Activated naive CD8-positive, alpha-beta T cell treated with anti-CD3 and anti-CD28 coated beads for 36 hours (primary cell): ENCODE measurements around the gene TBL1XR1. TPM values are rescaled to one million over a fixed set of nuclear protein-coding genes. Genes with fewer than 3 reads are reported as not detected.
A peak's percentile ranks its signal among the peaks of the same experiment; 100 is the strongest.
"Not testable (repeated sequence)": the region's sequence is repeated elsewhere in the genome, so short reads cannot be mapped to it uniquely, and the experiment has no call there.

Source experiments
- DNase-seq: peaks from one replicate; pipeline ENCODE4 v3.0.0; 2021
- H3K27ac Mint-ChIP-seq: one replicate; pipeline ENCODE4 v1.8.0; 2022; ENCODE audit warnings: mild to moderate bottlenecking, moderate library complexity, mixed read lengths
- H3K27me3 Mint-ChIP-seq: one replicate; pipeline ENCODE4 v1.8.0; 2022; ENCODE audit warnings: mild to moderate bottlenecking, mixed read lengths
- H3K36me3 Mint-ChIP-seq: one replicate; pipeline ENCODE4 v1.8.0; 2021; ENCODE audit warnings: mild to moderate bottlenecking, mixed read lengths
- H3K4me1 Mint-ChIP-seq: one replicate; pipeline ENCODE4 v1.8.0; 2021; ENCODE audit warnings: mixed read lengths
- H3K4me3 Mint-ChIP-seq: one replicate; pipeline ENCODE4 v1.8.0; 2022; ENCODE audit warnings: mild to moderate bottlenecking, moderate library complexity, mixed read lengths
- H3K9me3 Mint-ChIP-seq: one replicate; pipeline ENCODE4 v1.8.0; 2022; ENCODE audit warnings: mixed read lengths
- total RNA-seq, 2 experiments: library from RNA; stranded (reverse); gene quantifications; one replicate each; pipeline ENCODE4 v1.2.3, GENCODE V29; 2021

TBL1XR1 gene
- total RNA-seq, 2 experiments from 2014 or later, result 204 to 227 TPM

DNA sequence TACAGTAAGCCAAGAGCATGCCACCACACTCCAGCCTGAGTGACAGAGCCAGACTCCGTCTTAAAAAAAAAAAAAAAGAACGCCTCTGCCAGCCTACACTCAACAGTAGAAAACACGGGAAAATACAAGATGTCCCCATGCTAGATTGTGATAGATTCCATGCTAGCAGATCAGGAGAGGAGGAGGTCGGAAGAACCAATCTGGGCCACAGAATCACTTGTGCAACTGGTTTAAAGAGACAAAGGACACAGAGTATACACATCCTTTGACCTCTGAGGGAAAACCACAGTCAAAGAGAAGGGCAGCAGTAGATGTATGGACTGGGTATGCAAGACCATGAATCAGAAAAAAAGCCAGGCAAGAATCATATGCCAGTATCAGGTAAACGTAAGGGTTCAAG is 15.9 kb downstream of the TBL1XR1 start:
- H3K4me3 Mint-ChIP-seq, result no peak overlapping the region
- H3K4me1 Mint-ChIP-seq, result peaks cover 60% of the 10 kb centered on the region
- H3K9me3 Mint-ChIP-seq, result peaks cover 5% of the 10 kb centered on the region
- H3K27me3 Mint-ChIP-seq, result no peaks in the 10 kb centered on the region
- peaks cover 60% of the 10 kb centered on the region for H3K36me3 Mint-ChIP-seq
- DNase-seq, result no peak
- no peak overlapping the region for H3K27ac Mint-ChIP-seq

DNA sequence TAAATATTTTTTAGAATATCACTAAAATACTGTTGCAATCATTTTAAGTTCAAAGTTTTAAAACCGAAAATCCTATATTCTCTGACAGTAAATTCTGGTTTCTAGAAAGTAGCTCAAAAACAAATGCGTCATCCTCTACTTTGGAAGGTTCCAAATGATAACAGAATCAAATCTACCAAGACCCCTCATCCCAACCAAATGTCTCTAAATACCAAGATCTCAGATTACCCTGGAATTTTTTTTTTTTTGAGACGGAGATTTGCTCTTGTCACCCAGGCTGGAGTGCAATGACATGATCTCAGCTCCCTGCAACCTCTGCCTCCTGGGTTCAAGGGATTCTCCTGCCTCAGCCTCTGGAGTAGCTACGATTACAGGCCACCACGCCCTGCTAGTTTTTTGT is 16.8 kb downstream of the TBL1XR1 start:
- Mint-ChIP-seq H3K36me3 (peaks cover 59% of the 10 kb centered on the region), H3K9me3 (peaks cover 5% of the 10 kb centered on the region), H3K27ac (peak overlapping the region; percentile 9), H3K4me1 (peaks cover 55% of the 10 kb centered on the region), H3K4me3 (no peak overlapping the region), H3K27me3 (no peaks in the 10 kb centered on the region)
- DNase-seq, result no peak

DNA sequence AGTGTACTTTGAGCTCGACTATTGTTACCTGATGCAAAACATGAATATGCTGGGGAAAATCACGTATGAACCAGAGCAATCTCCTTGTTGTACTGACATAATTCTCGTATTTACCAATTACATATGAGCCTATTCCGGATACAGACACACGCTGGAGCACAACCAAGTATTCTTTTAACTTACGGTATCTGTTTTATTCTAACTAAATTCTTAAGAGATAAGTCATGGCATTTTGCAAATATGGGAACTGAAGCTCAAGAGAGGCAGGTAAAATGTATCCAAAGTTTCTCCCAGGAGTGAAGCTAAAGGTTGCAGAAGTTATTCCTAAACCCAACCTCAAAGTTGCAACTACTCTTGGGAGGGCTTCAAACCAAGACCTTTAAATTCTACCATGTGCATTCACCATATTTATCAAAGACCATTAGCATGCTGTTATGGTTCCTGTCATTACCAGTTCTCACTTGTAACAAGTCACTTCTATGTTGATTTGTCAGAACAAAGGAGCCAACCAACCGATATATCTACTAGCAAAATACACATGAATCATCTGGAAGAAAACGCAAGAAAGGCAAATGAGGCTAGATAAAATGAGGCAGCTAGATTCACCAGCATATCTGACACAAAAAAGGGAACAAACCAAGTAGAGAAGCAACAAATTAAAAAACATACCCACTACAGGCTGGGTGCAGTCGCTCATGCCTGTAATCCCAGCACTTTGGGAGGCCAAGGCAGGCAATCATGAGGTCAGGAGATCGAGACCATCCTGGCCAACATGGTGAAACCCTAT is 17.8 kb downstream of the TBL1XR1 start:
- DNase-seq, result no peak
- no peak overlapping the region for H3K4me3 Mint-ChIP-seq

DNA sequence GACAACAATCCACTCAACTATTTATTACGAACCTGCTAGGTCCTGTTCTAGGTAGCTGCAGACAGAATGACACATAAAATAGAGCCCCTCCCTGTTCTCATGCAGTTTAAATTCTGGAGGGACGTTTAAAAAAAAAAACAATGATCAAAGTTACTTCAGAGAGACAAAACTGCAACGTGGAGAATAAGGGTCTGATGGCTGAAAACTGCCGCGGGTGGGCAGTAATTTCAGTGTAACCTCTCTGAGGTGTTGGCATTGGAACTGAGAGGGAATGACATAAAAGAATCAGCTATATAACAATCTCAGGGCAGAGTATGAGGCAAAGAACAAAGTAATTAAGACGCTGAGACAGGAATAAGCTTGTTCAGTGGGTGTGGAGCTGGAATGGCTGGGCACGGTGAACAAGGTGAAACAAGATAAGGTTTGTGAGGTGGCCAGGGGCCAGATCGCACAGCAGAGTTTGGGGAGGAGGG is 19.5 kb downstream of the TBL1XR1 start:
- H3K4me3 Mint-ChIP-seq, result no peak overlapping the region
- peaks cover 5% of the 10 kb centered on the region for H3K9me3 Mint-ChIP-seq
- peaks cover 53% of the 10 kb centered on the region for H3K4me1 Mint-ChIP-seq
- peaks cover 55% of the 10 kb centered on the region for H3K36me3 Mint-ChIP-seq
- H3K27me3 Mint-ChIP-seq, result no peaks in the 10 kb centered on the region
- no peak for DNase-seq
- H3K27ac Mint-ChIP-seq, result peak overlapping the region; percentile 55

More for the DNA sequence above, 17.8 kb downstream of the TBL1XR1 start:
- Mint-ChIP-seq H3K36me3 (peaks cover 53% of the 10 kb centered on the region), H3K9me3 (peaks cover 5% of the 10 kb centered on the region), H3K4me1 (peaks cover 53% of the 10 kb centered on the region), H3K27ac (no peak overlapping the region), H3K27me3 (no peaks in the 10 kb centered on the region)

DNA sequence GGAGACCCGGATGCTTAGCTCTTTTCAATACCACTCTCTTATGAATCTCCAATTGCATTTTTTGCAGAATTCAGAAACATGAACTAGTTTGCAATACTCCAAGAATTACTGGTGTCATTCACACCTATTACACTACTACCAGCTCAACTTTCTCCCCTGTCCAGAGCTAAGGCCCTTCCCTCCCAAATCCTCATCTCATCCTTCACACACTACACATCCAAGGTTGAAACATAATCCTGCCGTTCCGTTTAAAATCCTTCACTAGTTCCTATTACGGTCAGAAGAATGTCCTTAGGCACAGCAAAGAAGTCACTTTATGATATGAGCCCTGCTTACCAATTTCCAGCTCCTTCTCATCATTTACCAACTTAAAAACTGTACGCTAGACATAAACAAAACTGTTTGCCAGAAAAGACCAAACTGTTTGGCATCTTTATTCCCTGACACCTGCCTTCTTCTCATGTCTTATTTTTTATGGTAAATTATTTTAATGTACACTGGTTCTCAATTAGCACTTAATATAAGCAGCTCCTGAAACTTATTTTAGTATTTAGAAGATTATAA is 22.6 kb downstream of the TBL1XR1 start:
- no peak overlapping the region for H3K4me3 Mint-ChIP-seq
- H3K4me1 Mint-ChIP-seq, result peaks cover 45% of the 10 kb centered on the region
- H3K9me3 Mint-ChIP-seq, result peaks cover 4% of the 10 kb centered on the region
- no peaks in the 10 kb centered on the region for H3K27me3 Mint-ChIP-seq
- no peak for DNase-seq
- no peak overlapping the region for H3K27ac Mint-ChIP-seq
- H3K36me3 Mint-ChIP-seq, result peaks cover 61% of the 10 kb centered on the region

DNA sequence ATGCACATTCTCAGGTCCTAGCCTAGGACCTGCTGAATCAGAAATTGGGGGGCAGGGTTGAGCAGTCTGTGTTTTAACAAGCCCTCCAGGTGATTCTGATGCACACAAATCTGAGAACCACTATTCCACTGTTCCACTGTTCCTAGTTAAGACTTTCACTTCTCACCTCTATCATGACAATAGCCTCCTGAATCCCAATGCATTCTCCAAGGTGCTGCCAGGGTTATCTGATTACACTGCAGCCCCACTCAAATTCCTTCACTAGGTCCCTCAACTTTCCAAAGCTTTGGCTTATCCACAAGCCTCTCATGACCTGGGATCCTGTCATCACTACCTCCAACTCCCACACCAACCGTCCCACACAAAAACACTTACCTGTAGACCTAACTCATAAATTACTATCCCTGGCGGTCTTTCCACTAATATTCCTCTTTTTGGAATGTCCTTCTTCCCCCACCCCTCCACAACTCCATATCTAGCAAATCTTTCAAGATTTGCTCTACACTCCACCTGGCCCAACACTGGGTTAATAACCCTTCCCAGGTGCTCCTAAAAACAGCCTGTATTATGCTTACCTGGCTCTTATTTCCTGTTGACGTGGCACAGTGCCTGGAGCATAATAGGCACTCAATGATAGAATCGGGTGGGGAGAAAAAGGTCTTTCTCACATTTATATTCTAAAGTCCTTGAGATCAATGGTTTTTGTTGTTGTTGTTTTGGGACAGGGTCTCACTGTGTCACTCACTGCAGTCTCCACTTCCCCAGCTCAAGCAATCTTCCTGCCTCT is 27.2 kb downstream of the TBL1XR1 start:
- peaks cover 57% of the 10 kb centered on the region for H3K4me1 Mint-ChIP-seq
- no peak overlapping the region for H3K4me3 Mint-ChIP-seq
- H3K9me3 Mint-ChIP-seq, result peaks cover 16% of the 10 kb centered on the region
- DNase-seq, result no peak
- H3K27ac Mint-ChIP-seq, result no peak overlapping the region
- H3K27me3 Mint-ChIP-seq, result no peaks in the 10 kb centered on the region
- H3K36me3 Mint-ChIP-seq, result peaks cover 59% of the 10 kb centered on the region

DNA sequence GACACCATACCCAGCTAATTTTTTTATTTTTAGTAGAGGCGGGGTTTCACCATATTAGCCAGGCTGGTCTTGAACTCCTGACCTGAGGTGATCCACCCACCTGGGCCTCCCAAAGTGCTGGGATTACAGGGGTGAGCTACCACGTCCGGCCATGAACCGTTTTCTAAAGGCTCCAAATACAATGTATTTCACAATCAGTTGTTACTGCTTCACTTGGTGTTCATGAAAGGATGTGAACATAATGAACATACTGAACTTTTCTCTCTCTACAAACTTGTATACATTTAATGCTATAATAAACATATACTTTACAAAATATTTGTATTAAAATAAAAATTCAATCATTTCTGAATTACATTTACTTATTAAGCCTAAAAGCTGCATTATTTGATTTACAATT is 28.9 kb downstream of the TBL1XR1 start:
- Mint-ChIP-seq H3K36me3 (peaks cover 70% of the 10 kb centered on the region), H3K9me3 (peaks cover 21% of the 10 kb centered on the region), H3K27me3 (no peaks in the 10 kb centered on the region), H3K27ac (no peak overlapping the region), H3K4me1 (peaks cover 58% of the 10 kb centered on the region), H3K4me3 (no peak overlapping the region)
- DNase-seq, result no peak

DNA sequence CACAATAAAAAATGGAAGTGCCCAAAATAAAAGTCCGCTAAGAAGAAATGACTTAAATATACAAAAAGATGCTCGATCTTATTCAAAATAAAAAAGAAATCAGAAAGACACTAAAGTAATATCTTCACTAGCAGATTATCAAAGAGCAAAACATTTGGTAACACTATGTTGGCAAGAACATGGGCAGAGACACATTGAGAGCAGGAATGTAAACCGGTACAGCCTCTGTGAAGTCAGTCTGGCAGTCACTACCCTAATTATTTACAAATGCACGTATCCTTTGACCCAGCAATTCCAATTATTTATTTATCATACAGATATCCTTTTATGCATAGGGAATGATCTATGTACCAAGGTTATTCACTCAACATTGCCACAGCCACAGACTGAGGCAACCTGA is 34.5 kb downstream of the TBL1XR1 start:
- Mint-ChIP-seq H3K36me3 (peaks cover 71% of the 10 kb centered on the region), H3K27ac (no peak overlapping the region), H3K4me1 (peaks cover 48% of the 10 kb centered on the region), H3K9me3 (peaks cover 36% of the 10 kb centered on the region), H3K4me3 (no peak overlapping the region), H3K27me3 (no peaks in the 10 kb centered on the region)
- DNase-seq, result no peak

DNA sequence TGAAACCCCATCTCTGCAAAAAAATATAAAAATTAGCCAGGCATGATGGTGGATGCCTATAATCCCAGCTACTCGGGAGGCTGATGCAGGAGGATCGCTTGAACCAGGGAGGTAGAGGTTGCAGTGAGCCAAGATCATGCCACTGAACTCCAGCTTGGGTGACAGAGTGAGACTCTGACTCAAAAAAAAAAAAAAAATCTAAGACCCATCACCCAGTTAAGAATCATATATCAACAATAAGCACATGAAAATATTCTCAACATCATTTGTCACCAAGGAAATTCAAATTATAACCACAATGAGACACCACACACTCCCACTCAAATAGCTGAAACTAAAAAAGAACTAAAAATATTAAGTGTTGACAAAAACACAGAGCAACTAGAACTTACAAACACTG is 35.7 kb downstream of the TBL1XR1 start:
- H3K4me1 Mint-ChIP-seq, result peaks cover 50% of the 10 kb centered on the region
- peak overlapping the region; percentile 60 for H3K27ac Mint-ChIP-seq
- peaks cover 31% of the 10 kb centered on the region for H3K9me3 Mint-ChIP-seq
- not testable (repeated sequence) for H3K4me3 Mint-ChIP-seq, H3K27me3 Mint-ChIP-seq, DNase-seq
- H3K36me3 Mint-ChIP-seq, result peaks cover 66% of the 10 kb centered on the region

DNA sequence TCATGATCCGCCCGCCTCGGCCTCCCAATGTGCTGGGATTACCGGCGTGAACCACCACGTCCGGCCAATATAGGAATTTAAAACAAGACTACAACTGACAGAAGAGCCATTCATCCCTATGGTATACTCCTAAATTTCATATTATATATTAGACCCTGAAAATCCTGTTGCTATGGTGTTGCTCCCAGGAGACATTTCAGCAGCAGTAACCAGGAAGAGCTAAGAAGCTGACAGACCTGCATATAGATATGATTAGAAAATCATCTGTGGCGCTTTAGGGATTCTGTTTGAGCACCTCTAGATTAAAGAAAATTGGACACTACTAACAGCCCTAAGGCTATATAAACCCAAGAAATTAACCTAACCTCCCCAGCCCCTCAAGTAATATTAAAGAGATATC is 38.8 kb downstream of the TBL1XR1 start:
- no peak for DNase-seq
- no peak overlapping the region for H3K27ac Mint-ChIP-seq
- H3K4me3 Mint-ChIP-seq, result no peak overlapping the region
- H3K36me3 Mint-ChIP-seq, result peaks cover 50% of the 10 kb centered on the region
- H3K9me3 Mint-ChIP-seq, result peaks cover 16% of the 10 kb centered on the region
- H3K4me1 Mint-ChIP-seq, result peaks cover 39% of the 10 kb centered on the region
- H3K27me3 Mint-ChIP-seq, result no peaks in the 10 kb centered on the region

DNA sequence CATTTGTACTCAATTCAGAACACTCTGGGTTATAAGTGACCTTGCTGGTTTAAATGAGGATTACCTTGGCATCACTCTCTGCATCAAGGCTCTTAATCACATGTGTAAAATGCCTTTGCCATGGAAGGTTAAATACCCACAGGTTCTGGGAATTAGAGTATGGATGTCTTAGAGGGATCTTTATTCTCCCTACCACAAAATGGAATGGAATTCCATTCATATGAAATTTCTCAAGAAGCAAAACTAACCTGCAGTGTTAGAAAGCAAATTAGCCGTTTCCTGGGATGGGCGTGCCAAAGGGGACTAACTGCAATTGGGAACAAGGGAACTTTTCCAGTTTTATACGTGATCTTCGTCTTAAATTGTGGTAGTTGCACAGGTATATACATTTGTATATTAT is 39.8 kb downstream of the TBL1XR1 start:
- Mint-ChIP-seq H3K27me3 (no peaks in the 10 kb centered on the region), H3K4me1 (peaks cover 39% of the 10 kb centered on the region), H3K9me3 (peaks cover 12% of the 10 kb centered on the region), H3K36me3 (peaks cover 43% of the 10 kb centered on the region), H3K27ac (no peak overlapping the region), H3K4me3 (no peak overlapping the region)
- DNase-seq, result no peak

DNA sequence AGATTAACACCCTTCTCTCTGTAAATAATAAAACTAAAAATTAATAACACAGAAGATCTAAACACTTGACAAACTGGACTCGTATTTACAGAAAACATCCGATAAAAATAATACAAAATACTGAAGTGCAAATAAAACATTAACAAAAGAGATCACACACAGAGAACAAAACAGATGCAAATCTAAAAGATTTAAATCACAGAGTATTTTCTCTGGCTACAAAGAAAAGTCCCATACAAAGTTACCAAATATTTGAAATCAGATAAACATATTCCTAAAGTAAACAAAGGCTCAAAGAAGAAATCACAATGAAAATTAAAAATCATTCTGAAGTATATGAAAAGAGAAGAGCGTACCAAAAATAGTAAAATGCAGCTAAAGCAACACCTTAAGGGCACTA is 42.5 kb downstream of the TBL1XR1 start:
- peaks cover 49% of the 10 kb centered on the region for H3K4me1 Mint-ChIP-seq
- H3K4me3 Mint-ChIP-seq, result no peak overlapping the region
- no peak overlapping the region for H3K27ac Mint-ChIP-seq
- no peak for DNase-seq
- H3K27me3 Mint-ChIP-seq, result no peaks in the 10 kb centered on the region
- no peaks in the 10 kb centered on the region for H3K9me3 Mint-ChIP-seq
- peaks cover 24% of the 10 kb centered on the region for H3K36me3 Mint-ChIP-seq

DNA sequence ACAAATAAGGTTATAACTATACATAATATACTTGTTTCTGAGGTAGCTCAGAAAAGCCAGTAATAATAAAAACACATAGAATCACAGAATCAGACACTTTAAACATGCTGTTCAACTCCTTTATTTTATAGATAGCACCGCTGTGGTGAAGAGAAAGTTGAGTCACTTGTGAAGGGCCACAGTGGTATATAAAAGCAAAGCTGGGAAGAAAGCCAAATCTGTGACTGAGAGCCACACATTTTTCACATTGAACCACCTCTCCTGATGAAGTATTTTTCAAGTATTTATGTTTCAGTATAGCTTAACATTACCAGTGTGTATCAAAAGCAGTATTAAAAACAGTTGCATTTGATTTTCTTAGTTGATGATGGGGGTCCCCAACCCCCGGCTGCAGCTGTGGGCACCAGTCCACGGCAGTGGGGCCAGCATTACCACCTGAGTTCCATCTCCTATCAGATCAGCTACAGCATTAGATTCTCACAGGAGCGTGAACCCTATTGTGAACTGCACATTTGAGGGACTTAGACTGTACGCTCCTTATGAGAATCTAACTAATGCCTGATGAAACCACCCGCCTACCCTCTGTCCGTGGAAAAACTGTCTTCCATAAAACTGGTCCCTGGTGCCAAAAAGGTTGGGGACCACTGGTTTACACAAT is 46.2 kb downstream of the TBL1XR1 start:
- Mint-ChIP-seq H3K27ac (peak overlapping the region; percentile 77), H3K27me3 (no peaks in the 10 kb centered on the region), H3K9me3 (no peaks in the 10 kb centered on the region), H3K4me1 (peaks cover 47% of the 10 kb centered on the region), H3K4me3 (peak overlapping the region; percentile 51), H3K36me3 (peaks cover 17% of the 10 kb centered on the region)
- peak; percentile 19 for DNase-seq

DNA sequence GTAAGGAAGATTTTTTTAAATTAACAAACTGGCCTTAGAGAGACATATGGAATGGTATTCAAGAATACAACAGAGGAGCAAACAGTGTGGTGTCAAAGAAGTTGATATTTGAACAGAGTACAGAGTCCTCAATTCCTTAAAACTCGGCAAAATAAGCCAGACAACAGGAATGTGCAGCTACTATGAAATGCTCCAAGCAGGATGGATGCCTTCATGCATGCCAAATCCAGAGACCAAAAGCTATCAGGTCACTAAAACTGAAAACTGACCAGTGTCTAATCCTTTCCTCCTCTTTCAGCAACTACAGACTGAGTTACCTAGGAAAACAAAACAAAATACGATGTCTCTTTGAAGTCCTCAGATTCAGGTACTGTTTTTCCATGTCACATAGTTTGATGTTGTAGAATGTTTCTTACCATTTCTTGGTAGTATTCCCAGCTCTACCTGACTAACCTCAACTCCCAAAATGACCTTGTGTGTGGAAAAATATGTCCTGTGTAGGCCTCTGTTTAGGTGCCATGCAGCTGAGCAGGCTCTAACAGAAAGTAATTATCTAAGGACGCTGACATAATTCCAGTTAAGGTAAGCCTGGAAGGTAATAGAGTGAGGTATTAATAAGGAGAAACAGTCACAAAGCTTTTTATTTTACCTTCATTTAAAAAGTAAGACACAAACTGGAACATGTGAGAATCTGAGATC is 46.9 kb downstream of the TBL1XR1 start:
- no peaks in the 10 kb centered on the region for H3K27me3 Mint-ChIP-seq
- H3K9me3 Mint-ChIP-seq, result no peaks in the 10 kb centered on the region
- peaks cover 21% of the 10 kb centered on the region for H3K36me3 Mint-ChIP-seq
- peaks cover 55% of the 10 kb centered on the region for H3K4me1 Mint-ChIP-seq
- no peak for DNase-seq
- H3K4me3 Mint-ChIP-seq, result no peak overlapping the region
- H3K27ac Mint-ChIP-seq, result no peak overlapping the region
